Fibroblast of pulmonary artery (primary cell): ENCODE data around the gene CATSPERE.

Experiments
- DNase-seq: peaks from one replicate; pipeline ENCODE4 v3.0.0-alpha.2; 2010; ENCODE audit warnings: low read depth
- H3K4me3 ChIP-seq: replicated peaks from 2 replicates; pipeline ENCODE4 v1.5.1; 2011; ENCODE audit warnings: low read depth, mild to moderate bottlenecking, control low read depth, low read length, moderate library complexity
- TF ChIP-seq, protein P1 (sequence below): IDR thresholded peaks from 2 replicates; pipeline ENCODE4 v1.5.1; 2011; ENCODE audit warnings: mild to moderate bottlenecking, control low read depth, low read length, inconsistent platforms; ENCODE audit errors: missing control alignments

CATSPERE gene

DNA sequence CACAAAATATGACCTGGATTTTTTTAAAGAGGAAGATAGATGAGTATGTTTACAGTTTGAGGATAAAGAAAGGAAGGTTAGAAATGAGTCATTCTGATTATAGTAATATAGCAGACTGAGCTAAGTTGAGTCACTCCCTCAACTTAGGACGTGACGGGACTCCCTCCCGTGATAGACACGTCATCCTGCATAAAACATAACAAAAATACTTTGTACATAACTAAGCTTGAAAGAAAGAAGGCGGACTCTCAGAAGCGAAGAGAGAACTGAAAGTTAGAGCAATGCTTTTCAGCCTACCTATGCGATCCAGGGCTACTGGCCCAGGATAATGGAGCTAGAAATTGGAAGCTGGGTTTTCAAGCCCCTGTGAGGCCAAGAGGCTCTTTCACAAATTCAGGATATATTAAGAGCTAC lies 138.9 kb downstream of the CATSPERE start:
- DNase-seq: peak; percentile 97
- peak overlapping the region; percentile 48 for H3K4me3 ChIP-seq

DNA sequence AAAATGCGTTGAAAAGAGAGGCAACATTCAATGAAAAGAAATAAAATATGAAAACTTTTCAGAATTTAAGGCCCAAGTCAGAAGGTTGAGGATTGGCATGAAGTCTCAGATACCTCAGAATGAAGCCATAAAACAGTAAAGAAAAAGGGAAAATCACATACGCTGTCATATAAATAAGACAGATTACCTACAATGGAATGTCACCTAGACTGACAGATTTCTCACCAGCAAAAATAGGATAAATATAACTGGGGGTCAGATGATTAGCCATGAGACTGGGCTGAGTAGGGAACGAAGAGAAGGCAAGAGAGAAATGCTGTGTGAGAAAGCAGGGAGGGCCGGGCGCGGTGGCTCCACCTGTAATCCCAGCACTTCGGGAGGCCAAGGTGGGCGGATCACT lies 140.3 kb downstream of the CATSPERE start:
- DNase-seq: no peak
- no peak overlapping the region for H3K4me3 ChIP-seq
- TF ChIP-seq, protein P1, sequence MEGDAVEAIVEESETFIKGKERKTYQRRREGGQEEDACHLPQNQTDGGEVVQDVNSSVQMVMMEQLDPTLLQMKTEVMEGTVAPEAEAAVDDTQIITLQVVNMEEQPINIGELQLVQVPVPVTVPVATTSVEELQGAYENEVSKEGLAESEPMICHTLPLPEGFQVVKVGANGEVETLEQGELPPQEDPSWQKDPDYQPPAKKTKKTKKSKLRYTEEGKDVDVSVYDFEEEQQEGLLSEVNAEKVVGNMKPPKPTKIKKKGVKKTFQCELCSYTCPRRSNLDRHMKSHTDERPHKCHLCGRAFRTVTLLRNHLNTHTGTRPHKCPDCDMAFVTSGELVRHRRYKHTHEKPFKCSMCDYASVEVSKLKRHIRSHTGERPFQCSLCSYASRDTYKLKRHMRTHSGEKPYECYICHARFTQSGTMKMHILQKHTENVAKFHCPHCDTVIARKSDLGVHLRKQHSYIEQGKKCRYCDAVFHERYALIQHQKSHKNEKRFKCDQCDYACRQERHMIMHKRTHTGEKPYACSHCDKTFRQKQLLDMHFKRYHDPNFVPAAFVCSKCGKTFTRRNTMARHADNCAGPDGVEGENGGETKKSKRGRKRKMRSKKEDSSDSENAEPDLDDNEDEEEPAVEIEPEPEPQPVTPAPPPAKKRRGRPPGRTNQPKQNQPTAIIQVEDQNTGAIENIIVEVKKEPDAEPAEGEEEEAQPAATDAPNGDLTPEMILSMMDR: no peak

More for the DNA sequence above, 138.9 kb downstream of the CATSPERE start:
- TF ChIP-seq, protein P1: no peak

DNA sequence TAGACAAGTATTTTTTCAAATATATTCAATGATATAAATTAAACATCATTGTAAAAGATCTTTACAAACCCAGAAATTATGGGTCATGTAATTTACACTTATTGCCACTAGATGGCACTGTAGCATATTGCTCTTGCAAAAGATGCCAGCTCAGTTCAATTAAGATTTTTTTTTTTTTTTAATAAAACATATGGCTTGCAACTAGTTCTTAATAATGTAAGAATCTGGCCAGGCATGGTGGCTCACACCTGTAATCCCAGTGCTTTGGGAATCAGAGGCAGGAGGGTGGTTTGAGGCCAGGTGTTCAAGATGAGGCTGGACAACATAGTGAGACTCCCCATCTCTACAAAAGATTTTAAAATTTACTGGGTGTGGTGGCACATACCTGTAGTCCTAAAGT lies 142.4 kb downstream of the CATSPERE start:
- TF ChIP-seq, protein P1: peak; percentile 67
- peak; percentile 60 for DNase-seq
- H3K4me3 ChIP-seq: no peak overlapping the region

DNA sequence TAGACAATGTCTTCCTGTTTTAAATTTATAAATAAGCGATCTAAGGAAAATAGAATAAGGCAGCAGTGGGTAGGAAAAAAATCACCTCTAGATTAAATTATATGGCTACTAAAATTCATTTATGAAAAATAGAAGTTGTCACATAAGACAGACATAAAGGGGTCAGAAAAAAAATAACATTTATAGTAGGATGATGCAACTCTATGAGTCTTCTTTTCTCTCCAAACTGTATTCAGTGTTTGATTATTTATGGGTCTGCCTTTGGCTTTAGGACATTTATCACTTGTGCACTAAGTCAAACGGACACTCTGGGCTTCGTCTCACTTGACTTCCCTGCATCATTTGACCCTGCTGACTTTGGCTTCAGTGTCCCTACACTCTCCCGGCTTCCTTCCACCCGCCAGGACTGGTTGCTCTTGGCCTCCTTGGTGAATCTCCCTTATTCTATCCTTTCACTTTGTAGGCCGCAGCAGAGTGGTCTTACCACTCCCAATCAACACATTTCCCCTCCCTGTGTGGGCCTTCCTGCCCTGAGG lies 144.8 kb downstream of the CATSPERE start:
- no peak for DNase-seq
- H3K4me3 ChIP-seq: no peak overlapping the region
- TF ChIP-seq, protein P1: no peak

DNA sequence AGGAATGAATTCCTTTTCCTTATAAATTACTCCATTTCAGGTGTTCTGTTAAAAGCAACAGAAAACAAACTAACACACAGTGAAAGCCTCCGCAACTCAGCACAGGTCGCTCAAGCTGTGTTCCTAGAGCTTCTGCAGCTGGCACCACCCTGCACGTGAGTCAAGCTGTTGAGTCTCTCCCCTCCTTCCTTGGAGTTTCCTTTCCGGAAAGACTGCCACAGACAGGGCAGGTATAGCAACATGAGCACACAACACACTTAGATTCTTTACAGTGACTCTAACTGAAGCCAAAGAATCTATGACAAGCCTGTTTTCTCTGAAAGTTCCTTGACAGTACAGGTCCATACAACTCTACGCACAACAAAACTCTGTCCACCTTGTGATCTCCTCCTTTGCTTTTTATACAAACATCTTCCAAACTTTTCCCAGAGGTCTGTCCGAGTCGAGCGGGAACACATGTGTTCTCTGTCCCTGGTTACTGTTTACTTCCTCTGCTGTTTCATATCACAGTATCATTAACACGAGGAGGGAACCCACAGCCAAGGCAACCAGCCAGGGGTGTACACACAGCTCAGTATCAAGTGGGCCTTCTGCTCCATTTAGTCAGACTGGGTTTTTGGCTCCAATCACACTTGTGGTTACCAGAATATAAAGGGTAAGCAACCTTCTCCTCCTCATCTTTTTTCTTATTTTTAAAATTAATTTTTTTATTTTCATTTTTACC lies 153.2 kb downstream of the CATSPERE start:
- TF ChIP-seq, protein P1: no peak
- peak; percentile 11 for DNase-seq
- no peak overlapping the region for H3K4me3 ChIP-seq

DNA sequence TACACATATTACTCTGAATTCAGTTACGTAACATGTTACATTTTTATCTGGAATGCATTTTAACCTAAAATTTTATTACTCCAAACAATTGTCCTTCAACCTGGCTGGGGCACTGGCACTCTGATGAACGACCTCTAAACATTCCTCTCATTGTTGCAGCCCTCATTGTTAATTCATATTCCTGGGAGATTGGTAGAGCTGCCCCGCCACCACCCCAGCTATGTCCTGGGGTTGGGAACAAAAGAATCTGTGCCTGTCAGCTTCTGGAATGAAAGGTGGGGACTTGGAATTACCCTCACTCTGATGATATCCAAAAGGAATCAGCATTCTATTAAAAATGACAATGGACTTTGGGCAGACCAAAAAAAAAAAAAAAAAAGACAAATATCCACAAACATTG lies 153.8 kb downstream of the CATSPERE start:
- TF ChIP-seq, protein P1: no peak
- no peak for DNase-seq
- H3K4me3 ChIP-seq: no peak overlapping the region

DNA sequence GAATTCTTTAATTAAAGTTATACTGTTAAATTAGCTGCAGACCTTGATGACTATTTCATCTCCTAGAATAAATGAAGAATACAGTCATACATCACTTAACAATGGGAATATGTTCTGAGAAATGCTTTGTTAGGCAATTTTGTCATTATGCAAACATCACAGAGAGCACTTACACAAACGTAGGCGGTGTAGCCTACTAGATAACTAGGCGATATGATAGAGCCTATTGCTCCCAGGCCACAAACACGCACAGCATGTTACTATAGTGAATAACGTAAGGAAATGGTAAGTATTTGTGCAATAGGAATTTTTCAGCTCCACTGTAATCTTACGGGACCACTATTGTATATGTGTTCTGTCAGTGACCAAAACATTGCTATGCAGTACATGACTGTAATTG lies 154.2 kb downstream of the CATSPERE start:
- H3K4me3 ChIP-seq: no peak overlapping the region

More for the DNA sequence above, 154.2 kb downstream of the CATSPERE start:
- TF ChIP-seq, protein P1: no peak
- DNase-seq: no peak
